GM18873 (cell line): ENCODE data around the gene DNM1.
A peak's percentile ranks its signal among the peaks of the same experiment; 100 is the strongest.

Source experiments
- ATAC-seq: cut with Tn5 transposase; IDR thresholded peaks from one replicate; pipeline ENCODE4 v1.9.1; 2021; ENCODE audit warnings: mild to moderate bottlenecking, moderate library complexity, moderate number of reproducible peaks; ENCODE audit not compliant: unreplicated experiment, low FRiP score

DNM1 gene

DNA sequence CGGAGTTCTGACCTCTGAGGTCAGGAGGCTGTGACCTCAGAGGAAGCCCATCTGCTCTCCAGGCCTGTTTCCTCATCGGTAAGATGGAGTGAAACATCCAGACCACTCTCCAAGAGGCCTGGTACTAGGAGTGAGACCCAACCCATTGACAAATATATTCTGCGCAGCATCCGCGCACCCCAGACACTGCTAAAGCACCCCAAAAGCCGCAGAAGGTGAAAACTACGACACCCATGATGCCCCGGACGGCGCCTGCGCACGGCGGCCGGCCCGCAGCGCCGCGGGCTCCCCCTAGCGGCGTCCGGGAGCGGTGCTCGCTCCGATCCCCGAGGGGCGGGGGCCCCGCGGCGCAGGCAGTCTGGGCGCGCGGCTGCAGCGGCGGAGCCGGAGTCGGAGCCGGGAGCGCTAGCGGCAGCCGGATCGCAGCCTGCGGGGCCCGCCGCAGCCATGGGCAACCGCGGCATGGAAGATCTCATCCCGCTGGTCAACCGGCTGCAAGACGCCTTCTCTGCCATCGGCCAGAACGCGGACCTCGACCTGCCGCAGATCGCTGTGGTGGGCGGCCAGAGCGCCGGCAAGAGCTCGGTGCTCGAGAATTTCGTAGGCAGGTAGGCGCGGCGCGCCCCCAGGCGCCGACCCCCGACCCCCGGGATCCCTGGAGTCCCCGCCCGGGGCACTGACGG is at the start of gene DNM1:
DNM1 (plus strand) TSS at position 356 of the 683 bp plus-strand sequence; CDS start at position 448, 92 bp downstream.
- no peak for ATAC-seq

DNA sequence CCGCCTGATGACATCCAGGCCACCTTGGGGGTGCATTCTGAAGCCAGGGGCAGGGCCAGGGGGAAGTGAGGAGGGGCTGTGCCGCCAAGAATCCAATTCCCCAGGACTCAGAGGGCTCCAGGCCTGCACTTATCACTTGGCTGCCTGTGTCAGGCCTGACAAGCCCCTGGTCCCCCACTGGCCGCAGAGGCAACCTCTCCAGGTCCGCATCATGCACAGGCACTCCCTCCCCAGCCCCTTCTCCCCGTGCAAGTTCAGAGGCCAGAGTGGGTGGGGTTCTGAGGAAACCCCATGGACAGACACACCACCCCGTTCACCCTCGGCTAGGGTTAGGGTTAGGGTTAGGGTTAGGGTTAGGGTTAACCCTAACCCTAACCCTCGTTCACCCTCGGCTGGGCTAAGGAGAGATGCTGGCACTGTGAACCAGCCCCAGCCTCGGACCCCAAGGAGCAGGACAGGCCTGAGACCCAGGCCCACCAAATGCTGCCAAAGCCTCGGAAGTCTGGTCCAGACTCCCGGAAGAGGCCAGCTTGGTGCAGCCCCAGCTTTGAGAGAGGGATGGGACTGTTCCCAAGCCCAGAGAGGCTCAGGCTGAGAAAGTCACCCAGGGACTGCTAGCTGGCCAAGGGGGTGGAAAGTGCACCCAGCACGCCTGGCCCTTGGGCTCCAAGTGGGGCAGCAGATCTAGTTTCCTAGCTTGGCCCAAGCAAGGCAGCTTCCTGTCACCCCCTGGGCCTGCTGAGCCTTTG is 49.1 kb upstream of the DNM1 start:
- no peak for ATAC-seq

- no peak for ATAC-seq
Observed at GRCh38 chr9:128155736-128156500, 47.3 kb upstream of the DNM1 start.

- no peak for ATAC-seq
Observed at GRCh38 chr9:128159522-128159783, 43.7 kb upstream of the DNM1 start.

- ATAC-seq = peak; percentile 54
Observed at GRCh38 chr9:128159784-128160602, 43.2 kb upstream of the DNM1 start, which contains the start of gene BBLN. Gene BBLN, plus strand, starts transcription at chr9:128160265. Its CDS starts 143 bp downstream, at chr9:128160408.

GRCh38 chr9:128160603-128160987 is 42.6 kb upstream of the DNM1 start:
- no peak for ATAC-seq

- ATAC-seq = no peak
Observed at GRCh38 chr9:128161215-128161902, 41.8 kb upstream of the DNM1 start.

DNA sequence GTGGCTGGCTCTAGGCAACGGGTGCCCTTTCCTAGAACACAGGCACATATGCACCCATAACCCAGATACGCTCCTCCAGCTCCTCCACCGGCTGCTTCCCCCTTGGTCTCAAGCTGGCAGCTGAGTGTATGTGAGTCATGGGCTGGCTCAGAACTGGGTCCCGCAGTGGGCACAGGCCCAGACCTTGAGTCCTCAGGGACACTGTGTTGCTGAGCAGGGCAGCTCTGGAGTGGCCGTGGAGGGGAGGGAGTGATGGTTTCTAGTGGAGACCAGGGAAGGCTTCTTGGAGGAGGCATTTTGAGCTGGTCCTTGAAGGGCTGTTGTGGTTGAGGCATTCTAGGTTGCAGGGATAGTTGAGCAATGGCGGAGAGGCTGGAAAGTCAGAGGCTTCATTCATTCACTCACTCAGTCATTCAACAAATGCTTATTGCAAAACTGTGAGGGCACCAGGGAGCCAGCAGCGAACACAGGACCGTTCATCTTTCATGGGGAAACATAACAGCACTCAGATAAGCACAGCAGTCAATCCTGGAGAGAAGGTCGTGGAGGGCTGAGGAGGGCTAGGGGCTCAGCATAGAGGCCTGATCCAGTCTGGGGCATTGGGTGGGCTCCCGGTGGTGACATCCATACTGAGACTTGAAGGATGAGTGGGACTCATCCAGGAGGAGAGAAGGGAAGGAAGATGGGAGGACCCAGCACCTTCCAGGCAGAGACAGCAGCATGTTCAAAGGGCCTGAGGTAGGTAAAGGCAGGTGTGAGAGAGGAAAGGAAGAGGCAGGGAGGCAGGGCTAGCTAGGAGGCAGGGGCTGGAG is 40.8 kb upstream of the DNM1 start:
- ATAC-seq = no peak

DNA sequence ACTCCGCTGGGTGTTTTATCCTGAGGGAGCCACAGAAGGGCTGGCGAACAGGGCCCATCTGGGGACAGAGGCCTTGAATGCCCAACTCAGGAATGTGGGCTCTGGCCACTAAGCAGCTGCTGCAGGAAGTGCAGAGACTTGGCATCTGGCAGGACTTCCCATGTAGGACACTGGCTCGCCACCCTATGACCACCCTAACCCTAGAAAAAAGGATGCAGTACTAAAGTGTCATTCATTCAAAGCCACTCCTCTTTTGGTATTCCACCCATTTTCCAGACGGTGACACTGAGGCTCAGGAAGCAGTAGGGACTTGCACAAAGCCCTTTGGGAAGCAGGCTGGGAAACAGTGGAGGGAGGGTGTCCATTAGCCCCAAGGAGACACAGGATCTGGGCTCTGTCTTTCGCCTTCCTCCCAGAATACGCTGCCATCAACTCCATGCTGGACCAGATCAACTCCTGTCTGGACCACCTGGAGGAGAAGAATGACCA is 40.1 kb upstream of the DNM1 start:
- no peak for ATAC-seq

DNA sequence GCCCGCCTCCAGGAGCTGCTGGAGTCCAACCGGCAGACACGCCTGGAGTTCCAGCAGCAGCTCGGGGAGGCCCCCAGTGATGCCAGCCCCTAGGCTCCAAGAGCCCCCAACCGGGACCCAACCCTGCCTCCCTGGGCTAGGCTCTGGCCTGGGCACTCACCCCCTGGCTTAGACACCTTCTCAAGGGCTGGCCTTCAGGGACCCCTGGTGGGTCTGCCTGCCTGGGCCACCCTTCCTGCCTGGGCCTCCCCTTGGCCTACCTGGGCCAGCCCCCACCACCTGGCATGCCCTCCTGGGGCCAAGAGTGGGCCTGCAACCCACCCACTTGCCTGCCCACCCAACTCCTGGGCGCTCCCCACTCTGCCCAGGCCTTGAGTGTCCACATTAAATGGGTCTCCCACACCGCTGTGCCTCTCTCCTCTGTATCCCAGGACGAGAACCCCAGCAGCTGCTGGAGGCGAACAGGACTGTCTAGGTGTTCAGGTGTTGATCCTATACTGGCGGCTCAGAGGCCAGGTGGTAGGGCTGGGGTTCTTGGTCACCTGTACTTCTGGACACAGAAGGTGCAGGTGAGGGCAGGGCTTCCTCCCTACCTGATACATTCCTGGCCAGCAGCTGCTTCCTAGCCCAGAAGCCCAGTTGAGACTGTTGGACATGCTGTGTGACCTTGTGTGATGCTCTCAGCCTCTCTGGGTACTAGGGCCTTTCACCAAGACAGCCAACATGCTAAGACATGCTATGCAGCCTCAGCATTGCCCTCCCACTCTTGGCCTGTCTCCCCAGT is 39.5 kb upstream of the DNM1 start:
- no peak for ATAC-seq

- no peak for ATAC-seq
Observed at GRCh38 chr9:128164307-128164885, 38.8 kb upstream of the DNM1 start.

- ATAC-seq = no peak
Observed at GRCh38 chr9:128166169-128166568, 37.0 kb upstream of the DNM1 start.

DNA sequence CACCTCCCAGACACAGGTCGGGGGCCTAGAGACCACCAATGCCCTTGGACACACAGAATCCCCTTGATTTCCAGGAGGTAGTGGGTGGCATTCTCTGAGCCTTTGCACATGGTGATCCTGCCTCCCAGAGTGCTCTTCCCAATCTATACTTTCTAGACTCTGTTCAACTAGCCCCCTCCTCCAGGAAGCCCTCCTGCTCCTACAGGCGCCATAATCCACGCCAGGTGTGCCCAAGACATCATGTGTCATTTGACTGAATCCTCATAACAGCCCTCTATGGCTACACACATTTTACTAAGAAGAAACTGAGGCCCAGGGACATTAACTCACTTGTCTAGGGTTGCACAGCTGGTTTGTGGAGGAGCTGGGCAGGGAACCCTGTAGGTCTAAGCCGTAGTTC is 36.0 kb upstream of the DNM1 start:
- ATAC-seq = no peak

DNA sequence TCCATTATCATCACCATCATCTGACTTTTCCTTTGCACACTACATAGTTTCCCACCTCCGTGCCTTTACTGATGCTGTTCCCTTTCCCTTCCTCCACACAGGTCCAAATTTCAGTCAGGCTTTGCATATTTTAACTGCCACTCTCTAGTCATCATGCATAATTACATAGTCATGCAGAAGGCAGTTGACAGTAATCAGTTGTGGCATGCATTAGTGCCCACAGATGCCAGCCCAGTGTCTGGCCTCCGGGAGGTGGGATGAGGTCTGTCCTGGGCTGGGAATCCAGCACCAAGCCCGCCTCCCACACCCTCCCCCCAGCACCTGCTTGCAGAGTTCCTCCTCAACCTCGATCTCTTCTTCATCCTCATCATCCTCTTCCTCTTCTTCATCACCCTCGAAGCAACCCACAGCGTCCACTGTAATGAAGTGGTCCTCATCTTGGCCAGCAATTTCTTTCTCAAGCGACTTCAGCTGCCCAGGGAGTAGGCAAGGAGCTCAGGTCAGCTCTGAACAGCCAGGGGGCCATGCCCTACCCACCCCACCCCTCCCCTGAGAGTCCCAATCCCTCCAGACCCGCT is 34.4 kb upstream of the DNM1 start:
- ATAC-seq = no peak

DNA sequence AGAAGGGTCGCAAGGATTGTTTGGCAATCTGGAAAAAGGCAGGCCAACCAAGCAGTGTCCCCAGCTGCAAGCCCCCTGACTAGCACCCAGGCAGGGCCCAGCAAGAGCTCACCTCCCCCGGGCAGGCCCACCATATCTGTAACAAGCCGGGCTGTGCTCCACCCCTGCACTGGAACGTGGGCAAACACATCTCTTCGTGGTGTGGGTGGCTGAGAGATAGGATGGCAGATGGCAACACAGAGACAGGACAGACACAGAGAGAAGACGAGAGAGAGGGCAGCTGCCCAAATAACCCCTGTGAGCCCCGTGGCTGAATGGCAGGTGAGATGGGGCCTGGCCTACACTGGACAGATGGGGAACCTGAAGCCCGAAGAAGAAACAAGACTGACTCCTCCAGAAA is 33.7 kb upstream of the DNM1 start:
- no peak for ATAC-seq

DNA sequence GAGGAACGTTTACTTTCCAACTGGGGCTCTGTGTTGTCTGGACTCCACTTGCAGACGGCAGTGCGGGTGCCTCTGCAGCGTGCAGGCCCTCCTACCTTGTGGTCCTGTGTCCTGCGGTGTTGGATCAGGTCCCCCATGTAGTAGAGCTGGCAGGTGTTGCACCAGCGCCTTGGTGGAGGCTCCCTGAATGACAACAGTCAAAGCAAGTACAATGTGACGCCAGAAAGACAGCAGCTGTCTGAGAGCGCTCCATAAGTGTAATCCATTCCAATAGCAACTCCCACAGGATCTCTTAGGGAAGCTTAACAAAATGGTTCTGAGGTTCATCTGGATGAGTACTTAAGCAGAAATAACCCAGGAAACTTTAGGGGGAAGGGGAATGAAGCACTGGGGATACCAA is 33.3 kb upstream of the DNM1 start:
- ATAC-seq = no peak

GRCh38 chr9:128174062-128174461 is 29.1 kb upstream of the DNM1 start:
- ATAC-seq = no peak

DNA sequence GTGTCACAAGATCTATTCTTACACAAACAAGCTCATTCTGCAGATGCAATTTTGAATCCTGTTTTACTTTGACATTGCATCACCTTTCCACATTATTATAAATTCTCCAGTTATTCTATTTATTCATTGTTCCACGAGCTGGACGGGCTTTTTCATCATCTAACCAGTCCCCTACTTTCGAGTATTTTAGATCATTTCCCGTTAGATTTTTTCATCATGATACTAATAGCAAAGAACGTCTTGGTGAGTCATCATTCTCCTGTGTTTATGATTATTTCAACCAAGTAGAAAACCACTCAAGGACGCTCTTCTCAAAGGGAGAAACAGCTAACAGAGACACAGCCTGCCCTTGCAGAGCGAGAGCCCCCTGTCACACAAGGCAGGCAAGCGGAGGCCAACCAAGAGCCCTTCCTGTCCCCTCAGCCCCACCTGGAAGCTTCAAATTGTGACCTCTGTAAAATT is 28.0 kb upstream of the DNM1 start:
- no peak for ATAC-seq
